ENCODE measurements around the gene ENTPD1. TPM values are rescaled to one million over a fixed set of nuclear protein-coding genes. Genes with fewer than 3 reads are reported as not detected.

Gene ENTPD1
- total RNA-seq, 6 donors from 2014 or later = 18.0 to 45.4 (median 22.3) TPM

GRCh38 chr10:95861386-95861785 is 105.4 kb downstream of the ENTPD1 start:
- H3K4me1 ChIP-seq = peaks cover 0 to 7% (median 2%) of the 10 kb centered on the region in 4 donors
- TF ChIP-seq POLR2AphosphoS5 (IDR thresholded peaks at IDR 0.05) (no peak), EP300 (IDR thresholded peaks at IDR 0.05) (no peak), CTCF (IDR thresholded peaks at IDR 0.05) (no peak), POLR2A (IDR thresholded peaks at IDR 0.05) (no peak)
- H3K27ac ChIP-seq = no peak overlapping the region

GRCh38 chr10:95864906-95865813 is 109.2 kb downstream of the ENTPD1 start:
- peaks cover 0 to 56% (median 10%) of the 10 kb centered on the region in 4 donors for H3K36me3 ChIP-seq
- DNase-seq (peak in 1 of 2 donors; percentile 22), ATAC-seq (ENCODE audit: low FRiP score in 2 of 2) (peak; percentile 86 to 88)
- peaks cover 0 to 7% (median 2%) of the 10 kb centered on the region in 4 donors for H3K4me1 ChIP-seq
- no peaks in the 10 kb centered on the region for H3K27me3 ChIP-seq
- H3K27ac ChIP-seq = peak overlapping the region in 1 of 4 donors; percentile 31
- no peaks in the 10 kb centered on the region for H3K9me3 ChIP-seq
- H3K4me3 ChIP-seq = no peak overlapping the region
- no peak for TF ChIP-seq POLR2A (IDR thresholded peaks at IDR 0.05)
- peak in 5 of 6 experiments; percentile 19 to 49 (median 41) for TF ChIP-seq CTCF (IDR thresholded peaks at IDR 0.05)
- TF ChIP-seq EP300 (IDR thresholded peaks at IDR 0.05) = no peak
- TF ChIP-seq POLR2AphosphoS5 (IDR thresholded peaks at IDR 0.05) = peak in 1 of 2 donors; percentile 14
- 44% methylated on average over 7 of the region's 7 CpGs for WGBS, 2 donors

More at GRCh38 chr10:95861386-95861785, 105.4 kb downstream of the ENTPD1 start:
- ATAC-seq (ENCODE audit: low FRiP score in 2 of 2) = no peak
- Histone ChIP-seq H3K36me3 (peaks cover 0 to 31% (median 10%) of the 10 kb centered on the region in 4 donors), H3K9me3 (no peaks in the 10 kb centered on the region), H3K4me3 (no peak overlapping the region), H3K27me3 (no peaks in the 10 kb centered on the region)
- WGBS, 2 donors = 79 to 100% methylated on average over 2 of the region's 2 CpGs
- no peak for DNase-seq

GRCh38 chr10:95865814-95866466 is 110.0 kb downstream of the ENTPD1 start:
- peak in 1 of 2 donors; percentile 10 for DNase-seq
- Histone ChIP-seq H3K36me3 (peaks cover 0 to 50% (median 5%) of the 10 kb centered on the region in 4 donors), H3K9me3 (no peaks in the 10 kb centered on the region), H3K27ac (no peak overlapping the region), H3K27me3 (no peaks in the 10 kb centered on the region), H3K4me1 (peaks cover 0 to 7% (median 2%) of the 10 kb centered on the region in 4 donors), H3K4me3 (no peak overlapping the region)
- TF ChIP-seq POLR2AphosphoS5 (IDR thresholded peaks at IDR 0.05) = no peak
- 83 to 86% methylated on average over 6 of the region's 6 CpGs for WGBS, 2 donors
- ATAC-seq (ENCODE audit: low FRiP score in 2 of 2) = no peak

GRCh38 chr10:95866467-95866842 is 110.5 kb downstream of the ENTPD1 start:
- H3K27ac ChIP-seq = no peak overlapping the region
- no peaks in the 10 kb centered on the region for H3K27me3 ChIP-seq
- no peak for DNase-seq
- 70 to 77% methylated on average over 2 of the region's 2 CpGs for WGBS, 2 donors
- H3K4me1 ChIP-seq = peaks cover 0 to 7% (median 2%) of the 10 kb centered on the region in 4 donors
- no peak for TF ChIP-seq EP300 (IDR thresholded peaks at IDR 0.05)
- TF ChIP-seq CTCF (IDR thresholded peaks at IDR 0.05) = no peak
- no peak for TF ChIP-seq POLR2AphosphoS5 (IDR thresholded peaks at IDR 0.05)
- no peak for TF ChIP-seq POLR2A (IDR thresholded peaks at IDR 0.05)
- no peak for ATAC-seq (ENCODE audit: low FRiP score in 2 of 2)
- H3K9me3 ChIP-seq = no peaks in the 10 kb centered on the region
- no peak overlapping the region for H3K4me3 ChIP-seq
- H3K36me3 ChIP-seq = peaks cover 0 to 50% (median 3%) of the 10 kb centered on the region in 4 donors

GRCh38 chr10:95867866-95868265 is 111.9 kb downstream of the ENTPD1 start:
- Histone ChIP-seq H3K36me3 (peaks cover 0 to 55% (median 3%) of the 10 kb centered on the region in 4 donors), H3K4me1 (peaks cover 0 to 7% (median 2%) of the 10 kb centered on the region in 4 donors), H3K27ac (no peak overlapping the region), H3K27me3 (no peaks in the 10 kb centered on the region), H3K9me3 (no peaks in the 10 kb centered on the region), H3K4me3 (no peak overlapping the region)
- WGBS, 2 donors = 90 to 94% methylated on average over 4 of the region's 4 CpGs
- DNase-seq (no peak), ATAC-seq (ENCODE audit: low FRiP score in 2 of 2) (no peak)
- TF ChIP-seq EP300 (IDR thresholded peaks at IDR 0.05) = no peak
- TF ChIP-seq CTCF (IDR thresholded peaks at IDR 0.05) = no peak
- TF ChIP-seq POLR2A (IDR thresholded peaks at IDR 0.05) = no peak
- no peak for TF ChIP-seq POLR2AphosphoS5 (IDR thresholded peaks at IDR 0.05)

Data from upper lobe of left lung (tissue), 6 donors.